K562 (cell line): Measurements from ENCODE around the gene SESN2. TPM values are rescaled to one million over a fixed set of nuclear protein-coding genes. Genes with fewer than 3 reads are reported as not detected.

ENCODE experiments used
- ARID1B ChIP-seq: fragments of 450-650 bp; IDR thresholded peaks from 2 replicates; pipeline ENCODE4 v1.6.1; 2016; ENCODE audit warnings: antibody characterized with exemption, mild to moderate bottlenecking, inconsistent platforms
- C11orf30 ChIP-seq: fragments of 450-650 bp; IDR thresholded peaks from 2 replicates; pipeline ENCODE4 v1.6.1; 2016; ENCODE audit warnings: low read depth, mild to moderate bottlenecking
- CBFA2T3 ChIP-seq: fragments of 450-650 bp; IDR thresholded peaks from 2 replicates; pipeline ENCODE4 v1.6.1; 2017
- CHD2 ChIP-seq: IDR thresholded peaks from 2 replicates; pipeline ENCODE4 v1.6.1; 2011; ENCODE audit warnings: low read depth, low read length
- CREB3L1 ChIP-seq: fragments of 450-650 bp; IDR thresholded peaks from 2 replicates; pipeline ENCODE4 v1.6.1; 2014; ENCODE audit warnings: low read depth, mild to moderate bottlenecking, moderate library complexity, borderline replicate concordance
- CTBP1 ChIP-seq: fragments of 450-650 bp; IDR thresholded peaks from 2 replicates; pipeline ENCODE4 v1.6.1; 2016; ENCODE audit warnings: borderline replicate concordance
- CXXC5 ChIP-seq: fragments of 250-450 bp; sonication (Bioruptor Pico); IDR thresholded peaks from 2 replicates; pipeline ENCODE4 v1.8.0; 2022; ENCODE audit warnings: inconsistent platforms, mild to moderate bottlenecking, moderate library complexity
- EGR1 ChIP-seq: fragments of 450-650 bp; conservative IDR thresholded peaks from 2 replicates; pipeline ENCODE4 v1.6.1; 2017; ENCODE audit warnings: mild to moderate bottlenecking
- EHMT2 ChIP-seq: fragments of 450-650 bp; IDR thresholded peaks from 2 replicates; pipeline ENCODE4 v1.6.1; 2018; ENCODE audit warnings: antibody characterized with exemption
- ETV1 ChIP-seq: fragments of 450-650 bp; conservative IDR thresholded peaks from 2 replicates; pipeline ENCODE4 v1.6.1; 2016; ENCODE audit warnings: missing genetic modification characterization, control low read depth, low read depth, missing compliant biosample characterization
- FOXK2 ChIP-seq, 2 experiments: fragments of 450-650 bp; IDR thresholded peaks in 1 of 2; conservative IDR thresholded peaks in 1 of 2; 2 replicates each; pipeline ENCODE4 v1.6.1; 2016; ENCODE audit warnings: low read depth in 2 of 2, mild to moderate bottlenecking in 1 of 2
- MBD2 ChIP-seq: sonication (generic); IDR thresholded peaks from 2 replicates; pipeline ENCODE4 v1.6.1; 2016; ENCODE audit warnings: low read depth, borderline replicate concordance
- MTA2 ChIP-seq: fragments of 450-650 bp; IDR thresholded peaks from 2 replicates; pipeline ENCODE4 v1.6.1; 2016; ENCODE audit warnings: low read depth
- NCOR1 ChIP-seq: fragments of 450-650 bp; IDR thresholded peaks from 2 replicates; pipeline ENCODE4 v1.6.1; 2016; ENCODE audit warnings: mild to moderate bottlenecking, moderate library complexity
- NFATC3 ChIP-seq: fragments of 450-650 bp; IDR thresholded peaks from 2 replicates; pipeline ENCODE4 v1.6.1; 2017; ENCODE audit warnings: mild to moderate bottlenecking
- NR2C2 ChIP-seq, 2 experiments: fragments of 200-800 bp in 1 of 2; sonication (Bioruptor generic) in 1 of 2; sonication (generic) in 1 of 2; formaldehyde crosslinking in 1 of 2; IDR thresholded peaks; 2 replicates each; pipeline versions ENCODE4 v1.6.1 to v1.8.0; 2016 to 2022; ENCODE audit warnings: mild to moderate bottlenecking in 1 of 2, missing compliant biosample characterization in 1 of 2, missing genetic modification characterization in 1 of 2, missing genetic modification reagents in 1 of 2
- RBFOX2 ChIP-seq: fragments of 200-400 bp; formaldehyde crosslinking; IDR thresholded peaks from 2 replicates; pipeline ENCODE4 v1.6.1; 2017; ENCODE audit warnings: low read depth, mild to moderate bottlenecking, low read length, moderate library complexity
- RFX7 ChIP-seq: fragments of 250-450 bp; sonication (Bioruptor Pico); IDR thresholded peaks from 2 replicates; pipeline ENCODE4 v1.5.1; 2021; ENCODE audit warnings: mild to moderate bottlenecking
- SMARCE1 ChIP-seq: fragments of 450-650 bp; IDR thresholded peaks from 2 replicates; pipeline ENCODE4 v1.7.1; 2016; ENCODE audit warnings: mild to moderate bottlenecking
- ZNF407 ChIP-seq: fragments of 450-650 bp; IDR thresholded peaks from 2 replicates; pipeline ENCODE4 v1.6.1; 2016; ENCODE audit warnings: low read depth
- ZNF551 ChIP-seq: fragments of 250-450 bp; sonication (Bioruptor Pico); IDR thresholded peaks from 2 replicates; pipeline ENCODE4 v1.5.0; 2021; ENCODE audit warnings: mild to moderate bottlenecking, moderate library complexity
- polyA plus RNA-seq, 8 experiments: library from polyadenylated mRNA; depleted of rRNA in 4 of 8; stranded (reverse) in 5 of 8; unstranded in 3 of 8; fragments of >200 nt; fragmentation: Nextera tagmentation in 2 of 8; fragmentation: Illumina TruSeq in 1 of 8; extraction: Ambion mirVana in 2 of 8; extraction: Trizol in 1 of 8; gene quantifications; 2 replicates each; pipeline versions ENCODE4 v1.2.1 to v1.2.3, GENCODE V29; 2011 to 2014; ENCODE audit warnings: inconsistent platforms in 1 of 8, missing spikeins in 1 of 8
- total RNA-seq, 7 experiments: library from RNA; depleted of rRNA in 6 of 7; stranded (reverse); fragments of >200 nt in 6 of 7; fragmentation: Illumina TruSeq in 2 of 7; extraction: Trizol in 2 of 7; gene quantifications; 2 replicates each; pipeline versions ENCODE4 v1.2.1 to v1.2.3, GENCODE V29; 2011 to 2021; ENCODE audit warnings: low replicate concordance in 1 of 7

Gene SESN2
- total and polyA plus RNA-seq, 9 of the 15 experiments (the other 6 are each of a cell fraction or from before 2014, with no cell fraction given): 3.7 to 71.3 (median 16.8) TPM

DNA sequence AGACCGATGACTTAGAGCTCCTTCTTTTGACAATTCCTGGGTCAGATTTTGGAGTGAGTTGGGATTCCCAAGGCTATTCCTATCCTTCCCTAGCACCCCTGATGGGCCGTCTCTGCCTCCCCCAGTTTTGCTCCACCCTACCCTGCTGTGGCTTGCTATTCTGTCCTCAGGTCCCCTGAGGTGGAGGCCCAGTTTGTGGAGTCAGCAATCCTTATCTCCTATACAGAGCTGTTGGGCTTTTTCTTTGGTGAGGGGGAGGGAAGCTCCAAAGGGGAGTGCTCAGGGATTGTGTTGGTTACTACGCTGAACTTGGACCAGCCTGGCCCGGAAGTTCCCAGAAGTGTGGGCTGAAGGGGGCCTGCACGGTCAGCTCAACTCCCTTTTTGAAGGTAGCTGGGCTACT lies 7.6 kb downstream of the SESN2 start (continued):
- TF ChIP-seq CREB3L1: 0 out of 2 replicates have a peak, but pooled peaks have one; percentile 55
- peak; percentile 21; the same call in 1 of the 2 replicates for TF ChIP-seq EHMT2
- TF ChIP-seq ARID1B: peak; percentile 89
- TF ChIP-seq SMARCE1: 0 out of 2 replicates have a peak, but pooled peaks have one; percentile 74
- TF ChIP-seq ZNF407: no peak
- no peak for TF ChIP-seq ZNF551 (CRISPR knock-in tag)
- TF ChIP-seq CXXC5 (CRISPR knock-in tag): peak; percentile 20; the same call in 1 of the 2 replicates
- peak; percentile 68 for TF ChIP-seq MTA2
- TF ChIP-seq MBD2: peak; percentile 71; the same call in 1 of the 2 replicates
- TF ChIP-seq NFATC3: 0 out of 2 replicates have a peak, but pooled peaks have one; percentile 41
- TF ChIP-seq CHD2: 0 out of 2 replicates have a peak, but pooled peaks have one; percentile 29
- peak; percentile 83 for TF ChIP-seq NCOR1
- peak; percentile 84 for TF ChIP-seq CBFA2T3
- TF ChIP-seq RFX7 (CRISPR knock-in tag): no peak
- no peak for TF ChIP-seq NR2C2 (CRISPR knock-in tag; IDR thresholded peaks at IDR 0.05)
- TF ChIP-seq NR2C2 (tag; IDR thresholded peaks at IDR 0.05): peak; percentile 56; the same call in 1 of the 2 replicates
- TF ChIP-seq CTBP1: peak; percentile 60; the same call in 1 of the 2 replicates
- peak; percentile 73 for TF ChIP-seq EGR1
- TF ChIP-seq C11orf30: peak; percentile 99
- no peak for TF ChIP-seq RBFOX2
- peak; percentile 42; the same call in 1 of the 2 replicates for TF ChIP-seq ETV1 (tag)
- peak in 1 of 2 experiments; percentile 24; a peak in 1 of 4 replicates for TF ChIP-seq FOXK2 (conservative IDR thresholded peaks at IDR 0.05 in 1 of 2, IDR thresholded peaks at IDR 0.05 in 1 of 2; ENCODE audit: low read depth in 2 of 2)
